WTC11 (cell line): ENCODE measurements around the gene AMDHD2.

Experiments used
- ATF6 ChIP-seq: sonication (generic); formaldehyde crosslinking; IDR thresholded peaks from 2 replicates; pipeline ENCODE4 v1.8.1; 2023; ENCODE audit warnings: mild to moderate bottlenecking, missing genetic modification reagents
- CTCF ChIP-seq: fragments of 200-600 bp; IDR thresholded peaks from 2 replicates; pipeline ENCODE4 v1.8.0; 2022; ENCODE audit warnings: antibody characterized with exemption
- FOXK1 ChIP-seq: sonication (generic); formaldehyde crosslinking; IDR thresholded peaks from 2 replicates; pipeline ENCODE4 v1.8.0; 2022; ENCODE audit warnings: mild to moderate bottlenecking, moderate library complexity, missing genetic modification reagents
- MAX ChIP-seq: sonication (generic); formaldehyde crosslinking; IDR thresholded peaks from 2 replicates; pipeline ENCODE4 v1.8.0; 2022; ENCODE audit warnings: mild to moderate bottlenecking, missing genetic modification reagents
- SMAD3 ChIP-seq: sonication (generic); formaldehyde crosslinking; IDR thresholded peaks from 2 replicates; pipeline ENCODE4 v1.8.0; 2022; ENCODE audit warnings: missing genetic modification reagents, mild to moderate bottlenecking, borderline replicate concordance
- SP1 ChIP-seq: sonication (generic); formaldehyde crosslinking; conservative IDR thresholded peaks from 2 replicates; pipeline ENCODE4 v1.8.1; 2022; ENCODE audit warnings: missing genetic modification reagents
- STAT6 ChIP-seq: sonication (generic); formaldehyde crosslinking; conservative IDR thresholded peaks from 2 replicates; pipeline ENCODE4 v1.8.1; 2023; ENCODE audit warnings: mild to moderate bottlenecking, low read depth, missing genetic modification reagents, moderate library complexity
- USF2 ChIP-seq: sonication (generic); formaldehyde crosslinking; IDR thresholded peaks from 2 replicates; pipeline ENCODE4 v1.8.1; 2023; ENCODE audit warnings: mild to moderate bottlenecking, missing genetic modification reagents, moderate library complexity
- ZMAT4 ChIP-seq: fragments of 250-450 bp; sonication (Bioruptor Pico); IDR thresholded peaks from 2 replicates; pipeline ENCODE4 v1.9.0; 2021; ENCODE audit warnings: mild to moderate bottlenecking
- ZNF263 ChIP-seq: sonication (generic); formaldehyde crosslinking; IDR thresholded peaks from 2 replicates; pipeline ENCODE4 v1.8.1; 2022; ENCODE audit warnings: low read depth, mild to moderate bottlenecking, moderate library complexity, missing genetic modification reagents
- ZNF512 ChIP-seq: sonication (generic); formaldehyde crosslinking; IDR thresholded peaks from 2 replicates; pipeline ENCODE4 v1.8.1; 2022; ENCODE audit warnings: missing genetic modification reagents, borderline replicate concordance

GRCh38 chr16:2477327-2477726 lies 42.8 kb upstream of the AMDHD2 start:
- TF ChIP-seq CTCF (no peak), SP1 (no peak), FOXK1 (no peak), ZNF263 (CRISPR knock-in tag) (no peak), STAT6 (CRISPR knock-in tag) (no peak), MAX (CRISPR knock-in tag) (no peak), ZNF512 (CRISPR knock-in tag) (no peak), USF2 (CRISPR knock-in tag) (no peak), ATF6 (CRISPR knock-in tag) (no peak), SMAD3 (CRISPR knock-in tag) (no peak), ZMAT4 (CRISPR knock-in tag) (no peak)
